SK-N-SH treated with all-trans-retinoic acid at 6 μM for 48 hours (cell line): ENCODE data around the gene NTPCR.

Experiments
- ARNTL ChIP-seq: fragments of 450-650 bp; formaldehyde crosslinking; IDR thresholded peaks from 2 replicates; pipeline ENCODE4 v1.5.0; 2020; ENCODE audit warnings: low read depth, mild to moderate bottlenecking, moderate library complexity, borderline replicate concordance
- BACH2 ChIP-seq: fragments of 250-450 bp; sonication (Bioruptor Pico); IDR thresholded peaks from 2 replicates; pipeline ENCODE4 v1.9.0; 2021; ENCODE audit warnings: mild to moderate bottlenecking, borderline replicate concordance
- CREB5 ChIP-seq: fragments of 250-450 bp; sonication (Bioruptor Pico); IDR thresholded peaks from 2 replicates; pipeline ENCODE4 v1.5.1; 2020; ENCODE audit warnings: low read depth, mild to moderate bottlenecking, moderate library complexity
- ISL1 ChIP-seq: fragments of 250-450 bp; sonication (Bioruptor Pico); IDR thresholded peaks from 2 replicates; pipeline ENCODE4 v2.1.2; 2022; ENCODE audit warnings: mild to moderate bottlenecking, moderate library complexity
- OSR1 ChIP-seq: fragments of 250-450 bp; sonication (Bioruptor Pico); IDR thresholded peaks from 2 replicates; pipeline ENCODE4 v1.8.0; 2022; ENCODE audit warnings: moderate library complexity, mild to moderate bottlenecking, inconsistent platforms
- PPARA ChIP-seq: fragments of 250-450 bp; sonication (Bioruptor Pico); IDR thresholded peaks from 2 replicates; pipeline ENCODE4 v1.5.0; 2020; ENCODE audit warnings: mild to moderate bottlenecking, borderline replicate concordance
- RARB ChIP-seq: fragments of 250-450 bp; sonication (Bioruptor Pico); IDR thresholded peaks from 2 replicates; pipeline ENCODE4 v1.8.0; 2021; ENCODE audit warnings: mild to moderate bottlenecking, moderate library complexity
- TCF4 ChIP-seq: fragments of 250-450 bp; sonication (Bioruptor Pico); IDR thresholded peaks from 2 replicates; pipeline ENCODE4 v1.8.0; 2021; ENCODE audit warnings: mild to moderate bottlenecking, moderate library complexity, borderline replicate concordance
- TOX ChIP-seq: fragments of 250-450 bp; sonication (Bioruptor Pico); IDR thresholded peaks from 2 replicates; pipeline ENCODE4 v1.8.0; 2021; ENCODE audit warnings: mild to moderate bottlenecking, moderate library complexity, borderline replicate concordance
- ZC3H10 ChIP-seq: fragments of 250-450 bp; sonication (Bioruptor Pico); IDR thresholded peaks from 2 replicates; pipeline ENCODE4 v1.5.1; 2021; ENCODE audit warnings: mild to moderate bottlenecking, moderate library complexity
- ZFP30 ChIP-seq: fragments of 450-650 bp; formaldehyde crosslinking; IDR thresholded peaks from 2 replicates; pipeline ENCODE4 v1.5.0; 2022; ENCODE audit warnings: mild to moderate bottlenecking, moderate library complexity
- ZNF70 ChIP-seq: fragments of 450-650 bp; formaldehyde crosslinking; IDR thresholded peaks from 2 replicates; pipeline ENCODE4 v1.5.0; 2020; ENCODE audit warnings: mild to moderate bottlenecking, moderate library complexity
- TF ChIP-seq, protein P1 (sequence below): fragments of 250-450 bp; sonication (Bioruptor Pico); IDR thresholded peaks from 2 replicates; pipeline ENCODE4 v1.8.0; 2020; ENCODE audit warnings: mild to moderate bottlenecking, moderate library complexity, borderline replicate concordance
- TF ChIP-seq, protein P2 (sequence below): fragments of 250-450 bp; sonication (Bioruptor Pico); IDR thresholded peaks from 2 replicates; pipeline ENCODE4 v1.8.0; 2021; ENCODE audit warnings: low read depth, mild to moderate bottlenecking, moderate library complexity, borderline replicate concordance

DNA sequence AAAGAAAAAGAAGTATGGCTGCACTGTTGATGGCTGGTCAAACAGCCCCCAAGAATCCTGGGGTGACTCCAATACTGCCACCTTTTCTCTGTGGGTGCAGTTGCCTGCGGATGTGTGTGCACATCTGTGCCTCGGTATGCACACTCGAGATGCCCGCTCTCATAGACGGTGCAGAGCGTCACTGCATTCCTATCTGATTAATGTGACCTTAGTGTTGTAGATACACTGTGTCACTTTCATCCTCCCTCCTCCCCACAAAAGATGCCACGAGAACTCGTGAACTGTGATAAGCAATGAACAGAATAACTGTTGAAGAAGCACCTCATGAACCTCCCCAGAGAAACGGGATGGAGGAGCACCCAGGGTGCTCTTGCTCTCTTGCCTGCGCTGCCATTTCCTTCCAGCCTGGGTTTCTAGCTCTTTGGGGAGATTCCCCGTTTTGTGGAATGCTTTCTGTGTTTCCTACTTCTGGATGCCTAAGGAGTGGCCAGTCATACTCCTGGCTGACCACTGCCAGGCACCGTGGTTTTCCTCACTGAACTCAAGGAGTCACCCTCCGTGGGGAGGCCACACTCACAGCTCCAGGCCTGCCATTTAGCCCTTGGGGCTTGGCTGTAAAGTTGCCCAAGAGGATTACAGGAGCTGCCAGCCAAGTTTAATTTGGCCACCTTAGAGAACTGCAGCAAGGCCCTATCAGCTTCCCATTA is 32.0 kb downstream of the NTPCR start:
- TF ChIP-seq ISL1 (CRISPR knock-in tag): no peak
- TF ChIP-seq ZC3H10 (CRISPR knock-in tag): no peak
- no peak for TF ChIP-seq ZFP30 (CRISPR knock-in tag)
- TF ChIP-seq, protein P1, sequence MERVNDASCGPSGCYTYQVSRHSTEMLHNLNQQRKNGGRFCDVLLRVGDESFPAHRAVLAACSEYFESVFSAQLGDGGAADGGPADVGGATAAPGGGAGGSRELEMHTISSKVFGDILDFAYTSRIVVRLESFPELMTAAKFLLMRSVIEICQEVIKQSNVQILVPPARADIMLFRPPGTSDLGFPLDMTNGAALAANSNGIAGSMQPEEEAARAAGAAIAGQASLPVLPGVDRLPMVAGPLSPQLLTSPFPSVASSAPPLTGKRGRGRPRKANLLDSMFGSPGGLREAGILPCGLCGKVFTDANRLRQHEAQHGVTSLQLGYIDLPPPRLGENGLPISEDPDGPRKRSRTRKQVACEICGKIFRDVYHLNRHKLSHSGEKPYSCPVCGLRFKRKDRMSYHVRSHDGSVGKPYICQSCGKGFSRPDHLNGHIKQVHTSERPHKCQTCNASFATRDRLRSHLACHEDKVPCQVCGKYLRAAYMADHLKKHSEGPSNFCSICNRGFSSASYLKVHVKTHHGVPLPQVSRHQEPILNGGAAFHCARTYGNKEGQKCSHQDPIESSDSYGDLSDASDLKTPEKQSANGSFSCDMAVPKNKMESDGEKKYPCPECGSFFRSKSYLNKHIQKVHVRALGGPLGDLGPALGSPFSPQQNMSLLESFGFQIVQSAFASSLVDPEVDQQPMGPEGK: no peak
- TF ChIP-seq CREB5 (CRISPR knock-in tag): no peak
- no peak for TF ChIP-seq ZNF70 (CRISPR knock-in tag)
- TF ChIP-seq TOX (CRISPR knock-in tag): no peak
- no peak for TF ChIP-seq OSR1 (CRISPR knock-in tag)
- no peak for TF ChIP-seq TCF4
- TF ChIP-seq ARNTL (CRISPR knock-in tag): no peak
- no peak for TF ChIP-seq BACH2
- no peak for TF ChIP-seq RARB (CRISPR knock-in tag)
- no peak for TF ChIP-seq PPARA (CRISPR knock-in tag)
- TF ChIP-seq, protein P2, sequence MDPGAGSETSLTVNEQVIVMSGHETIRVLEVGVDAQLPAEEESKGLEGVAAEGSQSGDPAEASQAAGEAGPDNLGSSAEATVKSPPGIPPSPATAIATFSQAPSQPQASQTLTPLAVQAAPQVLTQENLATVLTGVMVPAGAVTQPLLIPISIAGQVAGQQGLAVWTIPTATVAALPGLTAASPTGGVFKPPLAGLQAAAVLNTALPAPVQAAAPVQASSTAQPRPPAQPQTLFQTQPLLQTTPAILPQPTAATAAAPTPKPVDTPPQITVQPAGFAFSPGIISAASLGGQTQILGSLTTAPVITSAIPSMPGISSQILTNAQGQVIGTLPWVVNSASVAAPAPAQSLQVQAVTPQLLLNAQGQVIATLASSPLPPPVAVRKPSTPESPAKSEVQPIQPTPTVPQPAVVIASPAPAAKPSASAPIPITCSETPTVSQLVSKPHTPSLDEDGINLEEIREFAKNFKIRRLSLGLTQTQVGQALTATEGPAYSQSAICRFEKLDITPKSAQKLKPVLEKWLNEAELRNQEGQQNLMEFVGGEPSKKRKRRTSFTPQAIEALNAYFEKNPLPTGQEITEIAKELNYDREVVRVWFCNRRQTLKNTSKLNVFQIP (CRISPR knock-in tag): no peak
